IMR-90 (cell line): ENCODE data around the gene RRP1. TPM values are rescaled to one million over a fixed set of nuclear protein-coding genes. Genes with fewer than 3 reads are reported as not detected.

ENCODE experiments used
- ATAC-seq: fragments of 200-7000 bp; cut with Tn5 transposase; 2 replicates; pipeline ENCODE4 v1.9.1; 2020; ENCODE audit warnings: low read depth, mild to moderate bottlenecking, moderate library complexity
- BruUV-seq: library from RNA; stranded (reverse); fragments of 400-500 nt; replicated peaks from 2 replicates; lab custom pipeline; 2021; lab: Mats Ljungman, UMichigan
- CTCF ChIA-PET: fragments of 300-600 bp; formaldehyde crosslinking; extraction: SDS; loops from one replicate; lab custom pipeline; 2021; ENCODE audit warnings: antibody characterized with exemption; lab: Yijun Ruan, JAX
- POLR2A ChIA-PET: fragments of 300-600 bp; sonication (Branson Sonifier 250); formaldehyde crosslinking; loops from one replicate; lab custom pipeline; 2022; ENCODE audit warnings: antibody characterized with exemption; ENCODE audit not compliant: unreplicated experiment; lab: Charles Lee
- DNase-seq: peaks from one replicate; pipeline ENCODE4 v3.0.0; 2013
- H2AFZ ChIP-seq: replicated peaks from 2 replicates; pipeline ENCODE3; 2013; ENCODE audit warnings: low read length, mild to moderate bottlenecking; ENCODE audit not compliant: poor library complexity
- H2AK5ac ChIP-seq: 2 replicates; pipeline ENCODE4 v1.6.1; 2013; ENCODE audit warnings: low read depth, low read length, inconsistent platforms
- H2AK9ac ChIP-seq: replicated peaks from 2 replicates; pipeline ENCODE3; 2013; ENCODE audit warnings: mild to moderate bottlenecking, low read depth, low read length, moderate library complexity; ENCODE audit not compliant: poor library complexity
- H2BK120ac ChIP-seq: 2 replicates; pipeline ENCODE4 v1.6.1; 2013; ENCODE audit warnings: low read depth, low read length, inconsistent platforms
- H2BK15ac ChIP-seq: 3 replicates; pipeline ENCODE4 v1.6.1; 2013; ENCODE audit warnings: low read depth, low read length, inconsistent platforms
- H2BK20ac ChIP-seq: 2 replicates; pipeline ENCODE4 v1.6.1; 2013; ENCODE audit warnings: low read depth, mild to moderate bottlenecking, inconsistent platforms, low read length, moderate library complexity
- H2BK5ac ChIP-seq: 2 replicates; pipeline ENCODE4 v1.6.1; 2013; ENCODE audit warnings: mild to moderate bottlenecking, low read depth, low read length, inconsistent platforms; ENCODE audit not compliant: poor library complexity, severe bottlenecking
- H3K14ac ChIP-seq: replicated peaks from 2 replicates; pipeline ENCODE4 v1.6.1; 2013; ENCODE audit warnings: low read depth, low read length, inconsistent platforms
- H3K18ac ChIP-seq: 2 replicates; pipeline ENCODE4 v1.6.1; 2013; ENCODE audit warnings: low read depth, low read length, control low read depth
- H3K23ac ChIP-seq: 2 replicates; pipeline ENCODE4 v1.6.1; 2013; ENCODE audit warnings: low read depth, low read length, inconsistent platforms
- H3K27ac ChIP-seq: 2 replicates; pipeline ENCODE4 v1.5.1; 2013; ENCODE audit warnings: mild to moderate bottlenecking, control low read depth, low read length; ENCODE audit not compliant: insufficient read depth
- H3K27me3 ChIP-seq: 2 replicates; pipeline ENCODE4 v1.6.1; 2013; ENCODE audit warnings: low read length; ENCODE audit not compliant: control insufficient read depth, insufficient read depth
- H3K36me3 ChIP-seq: 2 replicates; pipeline ENCODE4 v1.6.1; 2013; ENCODE audit warnings: low read length, mixed read lengths; ENCODE audit not compliant: control insufficient read depth, insufficient read depth
- H3K4ac ChIP-seq: 2 replicates; pipeline ENCODE4 v1.6.1; 2013; ENCODE audit warnings: low read depth, low read length, inconsistent platforms
- H3K4me1 ChIP-seq: 2 replicates; pipeline ENCODE4 v1.6.1; 2013; ENCODE audit warnings: low read length, mixed read lengths; ENCODE audit not compliant: control insufficient read depth, insufficient read depth
- H3K4me2 ChIP-seq: 2 replicates; pipeline ENCODE4 v1.6.1; 2013; ENCODE audit warnings: low read depth, mild to moderate bottlenecking, control low read depth, low read length, moderate library complexity
- H3K4me3 ChIP-seq: 2 replicates; pipeline ENCODE4 v1.5.1; 2013; ENCODE audit warnings: low read depth, mild to moderate bottlenecking, control low read depth, low read length, moderate library complexity; ENCODE audit not compliant: insufficient read depth
- H3K56ac ChIP-seq: 2 replicates; pipeline ENCODE4 v1.6.1; 2013; ENCODE audit warnings: low read length, inconsistent platforms; ENCODE audit not compliant: insufficient read depth; ENCODE audit errors: extremely low read depth
- H3K79me1 ChIP-seq, 2 experiments: 2 replicates each; pipeline ENCODE4 v1.6.1; 2013; ENCODE audit warnings: low read length in 2 of 2, inconsistent platforms in 1 of 2, low read depth in 1 of 2
- H3K9ac ChIP-seq: 2 replicates; pipeline ENCODE4 v1.6.1; 2013; ENCODE audit warnings: low read depth, low read length, control low read depth
- H3K9me1 ChIP-seq: 2 replicates; pipeline ENCODE4 v1.6.1; 2013; ENCODE audit warnings: low read length, inconsistent platforms; ENCODE audit not compliant: insufficient read depth
- H3K9me3 ChIP-seq: 2 replicates; pipeline ENCODE4 v1.6.1; 2013; ENCODE audit warnings: low read length; ENCODE audit not compliant: control insufficient read depth, insufficient read depth
- H4K20me1 ChIP-seq: 2 replicates; pipeline ENCODE4 v1.6.1; 2013; ENCODE audit warnings: low read length, inconsistent platforms; ENCODE audit not compliant: insufficient read depth
- H4K5ac ChIP-seq: 2 replicates; pipeline ENCODE4 v1.6.1; 2013; ENCODE audit warnings: mild to moderate bottlenecking, low read depth, low read length, control low read depth
- H4K8ac ChIP-seq, 2 experiments: 2 replicates each; pipeline ENCODE4 v1.6.1; 2013; ENCODE audit warnings: low read depth in 2 of 2, low read length in 2 of 2, control low read depth in 1 of 2, inconsistent platforms in 1 of 2
- H4K91ac ChIP-seq: 2 replicates; pipeline ENCODE4 v1.6.1; 2013; ENCODE audit warnings: low read depth, low read length, inconsistent platforms; ENCODE audit not compliant: insufficient read depth
- CEBPB ChIP-seq: IDR thresholded peaks from 2 replicates; pipeline ENCODE4 v1.6.1; 2012; ENCODE audit warnings: low read depth, low read length, improper control_type of control experiment
- CHD1 ChIP-seq: IDR thresholded peaks from 2 replicates; pipeline ENCODE4 v1.6.1; 2012; ENCODE audit warnings: low read depth, low read length, improper control_type of control experiment
- CTCF ChIP-seq: conservative IDR thresholded peaks from 2 replicates; pipeline ENCODE4 v1.5.1; 2012; ENCODE audit warnings: mild to moderate bottlenecking, low read depth, low read length, improper control_type of control experiment
- MAFK ChIP-seq: IDR thresholded peaks from 2 replicates; pipeline ENCODE4 v1.6.1; 2012; ENCODE audit warnings: low read depth, low read length, improper control_type of control experiment
- MAZ ChIP-seq: IDR thresholded peaks from 2 replicates; pipeline ENCODE4 v1.6.1; 2012; ENCODE audit warnings: low read depth, mild to moderate bottlenecking, low read length, improper control_type of control experiment, moderate library complexity, borderline replicate concordance
- MXI1 ChIP-seq: IDR thresholded peaks from 2 replicates; pipeline ENCODE4 v1.6.1; 2012; ENCODE audit warnings: low read depth, mild to moderate bottlenecking, low read length, moderate library complexity, borderline replicate concordance
- NFE2L2 ChIP-seq: fragments of 150-350 bp; IDR thresholded peaks from 2 replicates; pipeline ENCODE4 v1.6.1; 2016; ENCODE audit warnings: low read depth, mild to moderate bottlenecking, low read length
- POLR2A ChIP-seq: IDR thresholded peaks from 2 replicates; pipeline ENCODE4 v1.6.1; 2012; ENCODE audit warnings: mild to moderate bottlenecking, low read depth, low read length
- RCOR1 ChIP-seq: IDR thresholded peaks from 2 replicates; pipeline ENCODE4 v1.6.1; 2012; ENCODE audit warnings: mild to moderate bottlenecking, low read length, improper control_type of control experiment; ENCODE audit not compliant: insufficient replicate concordance
- RFX5 ChIP-seq: IDR thresholded peaks from 2 replicates; pipeline ENCODE4 v1.8.0; 2012; ENCODE audit warnings: low read depth, mild to moderate bottlenecking, low read length, moderate library complexity
- USF2 ChIP-seq: fragments of 150-350 bp; IDR thresholded peaks from 2 replicates; pipeline ENCODE4 v1.6.1; 2017; ENCODE audit warnings: mild to moderate bottlenecking, antibody characterized with exemption, low read length, low read depth
- WGBS, 2 experiments: methylation state at CpG; one replicate each; pipeline versions ENCODE4 v1.1.5 to v1.1.7; 2013; ENCODE audit warnings: missing lambda C conversion rate in 2 of 2; ENCODE audit not compliant: insufficient read length in 1 of 2; ENCODE audit errors: extremely low coverage in 2 of 2; 5-methylcytosine and 5-hydroxymethylcytosine counted together
- dilution Hi-C: fragments of 300-500 bp; cut with HindIII; formaldehyde crosslinking; loops from one replicate; pipeline ENCODE4 v1.14.3; 2018; ENCODE audit warnings: low sequenced_read_pairs; ENCODE audit not compliant: unreplicated experiment
- in situ Hi-C: fragments of 300-500 bp; cut with MboI; formaldehyde crosslinking; loops from 3 replicates; pipeline ENCODE4 v1.14.3; 2019; ENCODE audit warnings: low sequenced_read_pairs, inconsistent platforms, mixed read lengths
- intact Hi-C: fragments of 100-400 bp; cut with micrococcal nuclease; formaldehyde crosslinking; loops from 2 replicates; pipeline ENCODE4 v1.10.0; 2022
- polyA plus RNA-seq, 3 experiments: library from polyadenylated mRNA; depleted of rRNA; stranded (reverse); fragments of >200 nt; gene quantifications; 2 replicates each; pipeline ENCODE4 v1.2.3, GENCODE V29; 2012; ENCODE audit warnings: low replicate concordance in 1 of 3
- total RNA-seq: library from RNA; depleted of rRNA; stranded (reverse); fragments of >200 nt; gene quantifications from 2 replicates; pipeline ENCODE4 v1.2.3, GENCODE V29; 2012
- TF ChIP-seq, protein P1 (sequence below): fragments of 150-350 bp; IDR thresholded peaks from 2 replicates; pipeline ENCODE4 v1.6.1; 2016; ENCODE audit warnings: low read depth, mild to moderate bottlenecking, low read length, moderate library complexity, borderline replicate concordance

The RRP1 gene
- total and polyA plus RNA-seq, 2 of the 4 experiments (the other 2 are of a cell fraction): 20.2 to 23.3 TPM

DNA sequence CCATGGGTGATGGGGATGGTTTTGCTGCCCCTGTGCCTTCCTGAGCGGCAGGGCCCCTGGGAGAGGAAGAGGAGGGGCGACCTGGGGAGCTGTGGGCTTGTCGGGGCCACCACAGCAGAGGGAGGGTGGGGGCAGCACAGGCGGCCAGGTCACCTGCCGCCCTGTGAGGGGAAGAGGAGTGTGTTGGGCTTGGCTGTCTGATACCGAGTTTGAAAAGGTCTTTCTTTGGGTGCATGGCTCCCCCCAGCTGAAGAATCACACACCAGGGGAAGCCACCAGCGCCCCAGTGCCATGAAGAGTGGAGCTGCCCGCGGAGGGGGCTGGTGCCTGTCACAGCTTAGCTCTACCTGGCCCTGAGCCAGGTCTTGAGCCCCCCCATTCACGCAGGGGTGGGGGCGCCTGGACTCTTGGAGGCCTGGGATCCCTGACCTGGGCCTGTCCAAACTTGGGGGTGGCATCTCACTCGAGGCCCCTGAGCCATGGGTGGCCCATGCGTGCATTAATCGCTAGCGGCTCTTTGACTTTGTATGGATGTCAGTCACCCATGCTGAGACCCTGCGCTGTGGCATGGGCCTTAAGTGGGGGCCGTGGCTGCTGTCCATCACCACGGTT is 39.6 kb upstream of the RRP1 start:
- no peak for TF ChIP-seq POLR2A
- TF ChIP-seq, protein P1, sequence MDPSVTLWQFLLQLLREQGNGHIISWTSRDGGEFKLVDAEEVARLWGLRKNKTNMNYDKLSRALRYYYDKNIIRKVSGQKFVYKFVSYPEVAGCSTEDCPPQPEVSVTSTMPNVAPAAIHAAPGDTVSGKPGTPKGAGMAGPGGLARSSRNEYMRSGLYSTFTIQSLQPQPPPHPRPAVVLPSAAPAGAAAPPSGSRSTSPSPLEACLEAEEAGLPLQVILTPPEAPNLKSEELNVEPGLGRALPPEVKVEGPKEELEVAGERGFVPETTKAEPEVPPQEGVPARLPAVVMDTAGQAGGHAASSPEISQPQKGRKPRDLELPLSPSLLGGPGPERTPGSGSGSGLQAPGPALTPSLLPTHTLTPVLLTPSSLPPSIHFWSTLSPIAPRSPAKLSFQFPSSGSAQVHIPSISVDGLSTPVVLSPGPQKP: no peak
- TF ChIP-seq MAFK: no peak
- TF ChIP-seq RFX5: no peak
- TF ChIP-seq CEBPB: no peak
- no peak for TF ChIP-seq RCOR1
- no peak for TF ChIP-seq NFE2L2
- no peak for TF ChIP-seq MAZ
- TF ChIP-seq MXI1: no peak
- no peak for TF ChIP-seq CHD1
- TF ChIP-seq CTCF: no peak
- TF ChIP-seq USF2: no peak
- peaks cover 81% of the 10 kb centered on the region for H3K36me3 ChIP-seq
- H3K56ac ChIP-seq: no peak overlapping the region
- dilution Hi-C loops (no loop called here), intact Hi-C loops (no loop called here), in situ Hi-C loops (no loop called here)
- no peak overlapping the region for H3K9ac ChIP-seq
- H3K4me3 ChIP-seq: no peak overlapping the region
- H3K27me3 ChIP-seq: no peaks in the 10 kb centered on the region
- no peak overlapping the region for H2AK9ac ChIP-seq
- 100% methylated on average over 4 of the region's 18 CpGs; no CpG with 5 or more reads in 1 of the 2 experiments for WGBS, 2 experiments
- no peak overlapping the region for H3K14ac ChIP-seq
- H2BK20ac ChIP-seq: no peak overlapping the region
- no peaks in the 10 kb centered on the region for H3K9me3 ChIP-seq
- no peak overlapping the region for H3K4ac ChIP-seq
- POLR2A ChIA-PET: no interaction called here
- H3K4me2 ChIP-seq: no peak overlapping the region
- H4K20me1 ChIP-seq: peaks cover 25% of the 10 kb centered on the region
- no peak overlapping the region for H2BK120ac ChIP-seq
- H3K9me1 ChIP-seq: peaks cover 11% of the 10 kb centered on the region
- no peak overlapping the region for H4K8ac ChIP-seq
- H3K79me1 ChIP-seq: peaks cover 3 to 36% of the 10 kb centered on the region in 2 experiments
- H2BK5ac ChIP-seq: no peak overlapping the region
- H2AFZ ChIP-seq: no peak overlapping the region
- no peak overlapping the region for H4K91ac ChIP-seq
- DNase-seq (no peak), ATAC-seq (no peak)
- H3K18ac ChIP-seq: no peak overlapping the region
- H3K23ac ChIP-seq: no peak overlapping the region
- H2AK5ac ChIP-seq: no peak overlapping the region
- H4K5ac ChIP-seq: no peak overlapping the region
- H3K27ac ChIP-seq: no peak overlapping the region
- H3K4me1 ChIP-seq: no peaks in the 10 kb centered on the region
- no TSS peak for BruUV-seq
- H2BK15ac ChIP-seq: no peak overlapping the region
- CTCF ChIA-PET: no interaction called here
